ENCODE results near the gene MET. TPM values are rescaled to one million over a fixed set of nuclear protein-coding genes. Genes with fewer than 3 reads are reported as not detected.

Gene MET
- total and polyA plus RNA-seq, 10 of the 15 experiments (the other 5 are each of a cell fraction or from before 2014, with no cell fraction given) = 0.01 to 0.21 TPM; not detected in 8

GRCh38 chr7:116810267-116811116 is 138.5 kb downstream of the MET start:
- ATAC-seq (no peak), FAIRE-seq (no peak), DNase-seq (ENCODE audit: low read depth, low spot score) (no peak)
- Histone ChIP-seq H3K79me2 (ENCODE audit: control insufficient read depth, insufficient read depth, low read length) (no peaks in the 10 kb centered on the region), H2AFZ (ENCODE audit: control insufficient read depth, low read depth, low read length) (no peak overlapping the region), H3K4me3 (no peak overlapping the region), H3K9me3 (replicated peaks; ENCODE audit: control insufficient read depth, insufficient read depth, low read length) (no peaks in the 10 kb centered on the region), H4K20me1 (ENCODE audit: control insufficient read depth, insufficient read depth) (no peaks in the 10 kb centered on the region), H3K36me3 (ENCODE audit: control insufficient read depth in 2 of 2, insufficient read depth in 2 of 2, low read length in 1 of 2) (no peaks in the 10 kb centered on the region), H3K27ac (ENCODE audit: control insufficient read depth, insufficient read depth) (no peak overlapping the region), H3K4me1 (ENCODE audit: control insufficient read depth, insufficient read depth, low read length) (no peaks in the 10 kb centered on the region), H3K9ac (ENCODE audit: control insufficient read depth, insufficient read depth, low read length) (no peak overlapping the region), H3K4me2 (ENCODE audit: control insufficient read depth, insufficient read depth) (no peak overlapping the region), H3K27me3 (replicated peaks in 1 of 2; ENCODE audit: control insufficient read depth in 2 of 2, insufficient read depth in 2 of 2, low read length in 1 of 2) (no peaks in the 10 kb centered on the region; a peak in 1 of 4 replicates)
- BruUV-seq (replicated peaks) = no TSS peak
- ChIA-PET SMC1A (ENCODE audit: uncharacterized antibody, unreplicated experiment) (interaction anchor here (0.7 to 2.4 kb wide), 4 partner anchors 10 to 553 kb away, joined by 3 to 11 read pairs (median 3); no protein-coding TSS in a partner anchor), POLR2A (no interaction called here), RAD21 (ENCODE audit: unreplicated experiment) (interaction anchor here (0.6 to 1.2 kb wide), 3 partner anchors 16 to 640 kb away, joined by 3 read pairs; no protein-coding TSS in a partner anchor), CTCF (interaction anchor here (0.6 to 10.0 kb wide), 8 partner anchors 8 to 1554 kb away, joined by 3 to 118 read pairs (median 3); no protein-coding TSS in a partner anchor)
- 36% methylated on average over 6 of the region's 6 CpGs for WGBS (ENCODE audit: insufficient coverage, insufficient replicate concordance, low lambda C conversion rate, missing lambda C conversion rate)
- in situ Hi-C loops (cut with MboI) (loop anchor here (5.0 to 10.0 kb wide), 3 partner anchors 213 to 636 kb away; no protein-coding TSS in a partner anchor), intact Hi-C loops (cut with micrococcal nuclease; ENCODE audit: unreplicated experiment) (no loop called here)
- TF ChIP-seq MTA3 (IDR thresholded peaks at IDR 0.05; ENCODE audit: borderline replicate concordance, low read length) = no peak
- no peak for TF ChIP-seq TAF1 (IDR thresholded peaks at IDR 0.05; ENCODE audit: borderline replicate concordance, low read depth, low read length)
- TF ChIP-seq GABPA (IDR thresholded peaks at IDR 0.05; ENCODE audit: low read depth) = no peak
- no peak for TF ChIP-seq FOXK2 (IDR thresholded peaks at IDR 0.05)
- TF ChIP-seq RB1 (IDR thresholded peaks at IDR 0.05; ENCODE audit: borderline replicate concordance) = no peak
- no peak for TF ChIP-seq SMARCA5 (IDR thresholded peaks at IDR 0.05)
- TF ChIP-seq SP1 (IDR thresholded peaks at IDR 0.05; ENCODE audit: low read depth, low read length) = no peak
- TF ChIP-seq NBN (IDR thresholded peaks at IDR 0.05) = no peak
- no peak for TF ChIP-seq FOS (IDR thresholded peaks at IDR 0.05; ENCODE audit: borderline replicate concordance, extremely low read depth, insufficient read length)
- TF ChIP-seq BCL11A (IDR thresholded peaks at IDR 0.05; ENCODE audit: low read depth, low read length) = no peak
- no peak for TF ChIP-seq TCF12 (IDR thresholded peaks at IDR 0.05; ENCODE audit: low read depth, low read length)
- TF ChIP-seq HCFC1 (IDR thresholded peaks at IDR 0.05; ENCODE audit: low read length) = no peak
- no peak for TF ChIP-seq RELB (IDR thresholded peaks at IDR 0.05; ENCODE audit: low read depth)
- TF ChIP-seq HDAC2 (IDR thresholded peaks at IDR 0.05) = no peak
- TF ChIP-seq ASH2L (IDR thresholded peaks at IDR 0.05; ENCODE audit: borderline replicate concordance, low read depth) = no peak
- no peak for TF ChIP-seq IRF4 (IDR thresholded peaks at IDR 0.05; ENCODE audit: low read depth, low read length)
- TF ChIP-seq NFXL1 (IDR thresholded peaks at IDR 0.05; ENCODE audit: borderline replicate concordance) = no peak
- TF ChIP-seq MEF2B (IDR thresholded peaks at IDR 0.05; ENCODE audit: partially characterized antibody, poor library complexity, severe bottlenecking) = no peak
- TF ChIP-seq KAT2A (conservative IDR thresholded peaks at IDR 0.05; ENCODE audit: control insufficient read depth, low read depth, low read length) = no peak
- no peak for TF ChIP-seq POLR2AphosphoS2 (IDR thresholded peaks at IDR 0.05; ENCODE audit: low read depth, low read length)
